ENCODE data around the gene MAP4K3. TPM values are rescaled to one million over a fixed set of nuclear protein-coding genes. Genes with fewer than 3 reads are reported as not detected.

MAP4K3 gene
- total and polyA plus RNA-seq, 9 donors = 24.9 to 43.2 (median 28.3) TPM

DNA sequence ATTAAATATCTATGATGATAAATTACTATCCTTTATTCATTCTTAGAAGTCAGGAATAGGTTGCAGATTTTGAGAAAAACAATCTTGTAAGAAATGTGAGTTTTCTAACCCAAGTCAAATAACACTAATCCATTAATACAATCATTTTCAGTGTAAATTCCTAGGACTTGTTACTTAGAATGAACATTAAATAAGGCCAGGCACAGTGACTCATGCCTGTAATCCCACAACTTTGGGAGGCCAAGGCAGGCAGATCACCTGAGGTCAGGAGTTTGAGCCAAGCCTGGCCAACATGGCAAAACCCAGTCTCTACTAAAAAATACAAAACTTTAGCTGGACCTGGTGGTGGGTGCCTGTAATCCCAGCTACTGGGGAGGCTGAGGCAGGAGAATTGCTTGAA, 147.5 kb downstream of the MAP4K3 start:
- Histone ChIP-seq H3K36me3 (ENCODE audit: control insufficient read depth, insufficient read depth, low read length) (peaks cover 21% of the 10 kb centered on the region), H3K4me1 (ENCODE audit: control insufficient read depth, insufficient read depth, low read length) (no peaks in the 10 kb centered on the region)
- DNase-seq = no peak

DNA sequence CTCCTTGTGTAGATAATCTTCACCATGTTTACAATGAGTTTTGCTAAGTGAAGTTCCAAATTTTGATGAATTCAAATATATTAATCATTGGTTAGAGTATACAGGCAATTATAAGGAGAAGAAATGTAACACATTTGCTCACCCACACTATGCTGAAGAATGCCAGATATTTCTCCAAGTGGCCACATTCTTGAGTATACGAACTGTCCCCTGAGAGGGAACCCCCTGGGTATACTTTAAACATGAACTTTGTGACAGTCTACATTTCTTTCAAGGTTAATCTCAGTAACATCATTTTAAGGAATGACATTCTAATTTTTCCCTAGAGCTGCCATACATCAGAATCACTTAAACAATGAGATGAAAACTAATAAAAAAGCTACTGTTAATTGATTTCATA, 153.5 kb downstream of the MAP4K3 start:
- Histone ChIP-seq H3K36me3 (ENCODE audit: control insufficient read depth, insufficient read depth, low read length) (peaks cover 17% of the 10 kb centered on the region), H3K4me3 (ENCODE audit: low read length) (no peak overlapping the region), H3K9me3 (replicated peaks; ENCODE audit: control insufficient read depth, low read depth, low read length) (no peaks in the 10 kb centered on the region), H3K27me3 (ENCODE audit: control insufficient read depth, insufficient read depth, low read length) (no peaks in the 10 kb centered on the region), H3K4me1 (ENCODE audit: control insufficient read depth, insufficient read depth, low read length) (no peaks in the 10 kb centered on the region), H3K27ac (ENCODE audit: low read length) (no peak overlapping the region)
- DNase-seq = no peak
- 20% methylated on average over 1 of the region's 1 CpG for WGBS (ENCODE audit: insufficient coverage)

More for the DNA sequence above, 147.5 kb downstream of the MAP4K3 start:
- Histone ChIP-seq H3K27ac (ENCODE audit: low read length) (no peak overlapping the region), H3K27me3 (ENCODE audit: control insufficient read depth, insufficient read depth, low read length) (no peaks in the 10 kb centered on the region), H3K4me3 (ENCODE audit: low read length) (no peak overlapping the region), H3K9me3 (replicated peaks; ENCODE audit: control insufficient read depth, low read depth, low read length) (no peaks in the 10 kb centered on the region)

GRCh38 chr2:39281391-39281790, 155.7 kb downstream of the MAP4K3 start:
- Histone ChIP-seq H3K4me1 (ENCODE audit: control insufficient read depth, insufficient read depth, low read length) (no peaks in the 10 kb centered on the region), H3K27ac (ENCODE audit: low read length) (no peak overlapping the region), H3K4me3 (ENCODE audit: low read length) (no peak overlapping the region), H3K9me3 (replicated peaks; ENCODE audit: control insufficient read depth, low read depth, low read length) (no peaks in the 10 kb centered on the region), H3K36me3 (ENCODE audit: control insufficient read depth, insufficient read depth, low read length) (peaks cover 29% of the 10 kb centered on the region), H3K27me3 (ENCODE audit: control insufficient read depth, insufficient read depth, low read length) (no peaks in the 10 kb centered on the region)
- DNase-seq = no peak
- WGBS (ENCODE audit: insufficient coverage) = no CpG with 5 or more reads among the region's 3 CpGs

- no peaks in the 10 kb centered on the region for H3K9me3 ChIP-seq (replicated peaks; ENCODE audit: control insufficient read depth, low read depth, low read length)
- WGBS (ENCODE audit: insufficient coverage) = no CpG with 5 or more reads among the region's 1 CpG
Measured at GRCh38 chr2:39275016-39275415, 162.1 kb downstream of the MAP4K3 start.

DNA sequence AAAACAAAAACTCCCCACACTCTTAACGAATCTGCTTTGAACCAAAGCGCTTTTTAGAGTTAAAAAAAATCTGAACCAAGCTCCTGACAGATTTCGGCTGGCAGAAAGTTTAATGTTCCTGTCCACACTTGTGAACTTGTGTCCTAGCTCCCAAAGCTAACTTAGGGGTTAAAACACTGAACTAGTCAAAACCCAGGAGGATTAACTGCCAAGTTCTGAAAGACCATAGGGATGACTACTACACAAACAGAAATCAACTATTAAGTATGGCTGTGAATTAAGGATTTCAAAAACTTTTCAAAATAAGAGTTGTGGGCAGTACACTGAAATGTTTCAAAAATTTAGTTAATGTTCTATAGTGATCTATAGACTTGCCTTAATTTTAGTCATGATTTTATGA, 167.1 kb downstream of the MAP4K3 start:
- Histone ChIP-seq H3K27me3 (ENCODE audit: control insufficient read depth, insufficient read depth, low read length) (no peaks in the 10 kb centered on the region), H3K36me3 (ENCODE audit: control insufficient read depth, insufficient read depth, low read length) (peaks cover 14% of the 10 kb centered on the region), H3K4me1 (ENCODE audit: control insufficient read depth, insufficient read depth, low read length) (no peaks in the 10 kb centered on the region), H3K27ac (ENCODE audit: low read length) (no peak overlapping the region), H3K4me3 (ENCODE audit: low read length) (no peak overlapping the region), H3K9me3 (replicated peaks; ENCODE audit: control insufficient read depth, low read depth, low read length) (no peaks in the 10 kb centered on the region)
- WGBS (ENCODE audit: insufficient coverage) = 87% methylated on average over 3 of the region's 3 CpGs
- no peak for DNase-seq

More at GRCh38 chr2:39275016-39275415, 162.1 kb downstream of the MAP4K3 start:
- no peak for DNase-seq
- H3K27ac ChIP-seq (ENCODE audit: low read length) = no peak overlapping the region
- H3K4me1 ChIP-seq (ENCODE audit: control insufficient read depth, insufficient read depth, low read length) = no peaks in the 10 kb centered on the region
- no peaks in the 10 kb centered on the region for H3K27me3 ChIP-seq (ENCODE audit: control insufficient read depth, insufficient read depth, low read length)
- H3K36me3 ChIP-seq (ENCODE audit: control insufficient read depth, insufficient read depth, low read length) = peaks cover 34% of the 10 kb centered on the region
- H3K4me3 ChIP-seq (ENCODE audit: low read length) = no peak overlapping the region

- Histone ChIP-seq H3K4me3 (ENCODE audit: low read length) (no peak overlapping the region), H3K27ac (ENCODE audit: low read length) (no peak overlapping the region), H3K36me3 (ENCODE audit: control insufficient read depth, insufficient read depth, low read length) (peaks cover 14% of the 10 kb centered on the region), H3K27me3 (ENCODE audit: control insufficient read depth, insufficient read depth, low read length) (no peaks in the 10 kb centered on the region), H3K4me1 (ENCODE audit: control insufficient read depth, insufficient read depth, low read length) (no peaks in the 10 kb centered on the region), H3K9me3 (replicated peaks; ENCODE audit: control insufficient read depth, low read depth, low read length) (no peaks in the 10 kb centered on the region)
- WGBS (ENCODE audit: insufficient coverage) = no CpG with 5 or more reads among the region's 3 CpGs
- DNase-seq = peak; percentile 52
Measured at GRCh38 chr2:39266916-39267434, 170.1 kb downstream of the MAP4K3 start.

- Histone ChIP-seq H3K27me3 (ENCODE audit: control insufficient read depth, insufficient read depth, low read length) (no peaks in the 10 kb centered on the region), H3K9me3 (replicated peaks; ENCODE audit: control insufficient read depth, low read depth, low read length) (no peaks in the 10 kb centered on the region), H3K4me1 (ENCODE audit: control insufficient read depth, insufficient read depth, low read length) (no peaks in the 10 kb centered on the region), H3K36me3 (ENCODE audit: control insufficient read depth, insufficient read depth, low read length) (peaks cover 11% of the 10 kb centered on the region), H3K4me3 (ENCODE audit: low read length) (no peak overlapping the region), H3K27ac (ENCODE audit: low read length) (no peak overlapping the region)
- 88% methylated on average over 1 of the region's 3 CpGs for WGBS (ENCODE audit: insufficient coverage)
- DNase-seq = no peak
Measured at GRCh38 chr2:39266139-39266805, 170.8 kb downstream of the MAP4K3 start.

DNA sequence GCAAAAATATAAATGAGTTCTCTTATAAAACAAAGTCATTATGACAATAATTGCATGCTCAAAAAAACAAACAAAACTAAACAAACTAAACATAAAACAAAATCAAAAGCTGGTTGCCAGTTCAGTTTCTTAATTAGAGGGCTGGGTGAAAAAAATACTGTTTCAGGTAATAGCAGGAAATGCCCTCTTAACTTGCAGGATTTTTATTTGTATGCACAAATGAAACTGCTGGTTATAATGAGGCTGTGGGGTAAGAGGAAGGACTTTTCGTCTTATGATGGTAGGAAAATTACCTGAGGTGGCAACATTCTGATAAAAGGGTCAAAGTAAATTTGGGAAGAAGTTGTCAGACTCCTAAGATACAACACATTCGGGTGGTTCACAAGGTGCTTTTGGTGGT, 171.8 kb downstream of the MAP4K3 start:
- H3K27me3 ChIP-seq (ENCODE audit: control insufficient read depth, insufficient read depth, low read length) = no peaks in the 10 kb centered on the region
- H3K36me3 ChIP-seq (ENCODE audit: control insufficient read depth, insufficient read depth, low read length) = peaks cover 13% of the 10 kb centered on the region
- 83% methylated on average over 1 of the region's 2 CpGs for WGBS (ENCODE audit: insufficient coverage)
- no peaks in the 10 kb centered on the region for H3K4me1 ChIP-seq (ENCODE audit: control insufficient read depth, insufficient read depth, low read length)
- no peaks in the 10 kb centered on the region for H3K9me3 ChIP-seq (replicated peaks; ENCODE audit: control insufficient read depth, low read depth, low read length)
- DNase-seq = no peak
- H3K27ac ChIP-seq (ENCODE audit: low read length) = no peak overlapping the region
- H3K4me3 ChIP-seq (ENCODE audit: low read length) = no peak overlapping the region

- H3K4me1 ChIP-seq (ENCODE audit: control insufficient read depth, insufficient read depth, low read length) = no peaks in the 10 kb centered on the region
- WGBS (ENCODE audit: insufficient coverage) = 50% methylated on average over 1 of the region's 1 CpG
- no peak for DNase-seq
- H3K27me3 ChIP-seq (ENCODE audit: control insufficient read depth, insufficient read depth, low read length) = no peaks in the 10 kb centered on the region
- no peaks in the 10 kb centered on the region for H3K9me3 ChIP-seq (replicated peaks; ENCODE audit: control insufficient read depth, low read depth, low read length)
- H3K27ac ChIP-seq (ENCODE audit: low read length) = no peak overlapping the region
- H3K36me3 ChIP-seq (ENCODE audit: control insufficient read depth, insufficient read depth, low read length) = peaks cover 17% of the 10 kb centered on the region
- no peak overlapping the region for H3K4me3 ChIP-seq (ENCODE audit: low read length)
Measured at GRCh38 chr2:39264733-39265132, 172.4 kb downstream of the MAP4K3 start.

DNA sequence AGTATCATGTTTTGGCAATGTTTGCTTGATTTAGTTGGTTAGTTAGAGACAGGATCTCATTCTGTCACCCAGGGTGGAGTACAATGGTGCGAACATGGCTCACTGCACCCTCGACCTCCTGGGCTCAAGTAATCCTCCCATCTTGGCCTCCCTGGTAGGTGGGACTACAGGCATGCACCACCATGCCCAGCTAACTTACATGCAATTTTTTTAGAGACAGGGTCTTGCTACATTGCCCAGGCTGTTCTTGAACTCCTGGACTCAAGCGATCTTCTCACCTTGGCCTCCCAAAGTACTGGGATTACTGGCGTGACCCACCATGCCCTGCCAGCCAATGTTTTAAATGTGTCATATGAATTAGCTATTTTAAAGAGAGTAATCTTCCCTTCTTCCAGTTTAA, 177.0 kb downstream of the MAP4K3 start:
- no peaks in the 10 kb centered on the region for H3K9me3 ChIP-seq (replicated peaks; ENCODE audit: control insufficient read depth, low read depth, low read length)
- H3K4me3 ChIP-seq (ENCODE audit: low read length) = no peak overlapping the region
- H3K36me3 ChIP-seq (ENCODE audit: control insufficient read depth, insufficient read depth, low read length) = peaks cover 24% of the 10 kb centered on the region
- H3K4me1 ChIP-seq (ENCODE audit: control insufficient read depth, insufficient read depth, low read length) = no peaks in the 10 kb centered on the region
- H3K27ac ChIP-seq (ENCODE audit: low read length) = no peak overlapping the region
- 93% methylated on average over 2 of the region's 4 CpGs for WGBS (ENCODE audit: insufficient coverage)
- DNase-seq = no peak
- no peaks in the 10 kb centered on the region for H3K27me3 ChIP-seq (ENCODE audit: control insufficient read depth, insufficient read depth, low read length)

- Histone ChIP-seq H3K4me1 (ENCODE audit: control insufficient read depth, insufficient read depth, low read length) (no peaks in the 10 kb centered on the region), H3K36me3 (ENCODE audit: control insufficient read depth, insufficient read depth, low read length) (peaks cover 36% of the 10 kb centered on the region), H3K4me3 (ENCODE audit: low read length) (no peak overlapping the region), H3K27ac (ENCODE audit: low read length) (no peak overlapping the region), H3K9me3 (replicated peaks; ENCODE audit: control insufficient read depth, low read depth, low read length) (no peaks in the 10 kb centered on the region), H3K27me3 (ENCODE audit: control insufficient read depth, insufficient read depth, low read length) (no peaks in the 10 kb centered on the region)
- DNase-seq = no peak
Measured at GRCh38 chr2:39256040-39256439, 181.0 kb downstream of the MAP4K3 start.
